ENCODE results near the gene BAZ2B. TPM values are rescaled to one million over a fixed set of nuclear protein-coding genes. Genes with fewer than 3 reads are reported as not detected.

BAZ2B gene
- total RNA-seq, 1 donor from 2014 or later = 37.8 TPM

DNA sequence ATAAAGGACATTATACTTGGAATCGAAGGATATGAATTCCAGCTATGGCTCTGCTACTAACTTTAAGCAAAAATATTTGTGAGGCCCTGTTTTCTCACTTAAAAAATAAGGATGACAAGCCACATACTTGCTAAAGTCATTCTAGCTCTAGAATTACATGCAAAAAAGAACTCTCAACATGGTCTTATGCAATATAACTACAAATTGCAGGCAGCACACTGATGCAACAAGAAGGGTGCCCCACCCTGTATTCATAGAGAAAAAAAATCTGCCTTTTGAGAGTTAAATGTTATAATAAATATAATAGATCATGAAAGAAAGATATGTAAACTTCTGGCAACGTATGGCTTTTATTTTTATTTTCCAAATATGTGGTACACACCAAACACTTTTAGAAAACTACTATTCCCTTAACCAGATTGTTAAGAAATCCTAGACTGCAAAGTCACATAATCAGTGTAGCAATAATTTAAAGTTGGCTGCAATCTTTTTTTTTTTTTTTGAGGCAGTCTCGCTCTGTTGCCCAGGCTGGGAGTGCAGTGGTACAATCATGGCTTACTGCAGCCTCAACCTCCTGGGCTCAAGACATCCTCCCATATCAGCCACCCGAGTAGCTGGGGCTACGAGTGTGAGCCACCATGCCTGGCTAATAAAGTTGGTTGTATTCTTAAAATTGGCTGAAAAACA lies 289.6 kb downstream of the BAZ2B start:
- Mint-ChIP-seq H3K27ac (ENCODE audit: unreplicated experiment) (peak overlapping the region; percentile 80), H3K27me3 (ENCODE audit: low read depth) (no peaks in the 10 kb centered on the region), H3K4me3 (ENCODE audit: unreplicated experiment) (no peak overlapping the region), H3K4me1 (ENCODE audit: low read depth) (peaks cover 10% of the 10 kb centered on the region), H3K9me3 (ENCODE audit: low read depth) (no peaks in the 10 kb centered on the region), H3K36me3 (ENCODE audit: low read depth) (peaks cover 21% of the 10 kb centered on the region)
- TF ChIP-seq, protein P1, sequence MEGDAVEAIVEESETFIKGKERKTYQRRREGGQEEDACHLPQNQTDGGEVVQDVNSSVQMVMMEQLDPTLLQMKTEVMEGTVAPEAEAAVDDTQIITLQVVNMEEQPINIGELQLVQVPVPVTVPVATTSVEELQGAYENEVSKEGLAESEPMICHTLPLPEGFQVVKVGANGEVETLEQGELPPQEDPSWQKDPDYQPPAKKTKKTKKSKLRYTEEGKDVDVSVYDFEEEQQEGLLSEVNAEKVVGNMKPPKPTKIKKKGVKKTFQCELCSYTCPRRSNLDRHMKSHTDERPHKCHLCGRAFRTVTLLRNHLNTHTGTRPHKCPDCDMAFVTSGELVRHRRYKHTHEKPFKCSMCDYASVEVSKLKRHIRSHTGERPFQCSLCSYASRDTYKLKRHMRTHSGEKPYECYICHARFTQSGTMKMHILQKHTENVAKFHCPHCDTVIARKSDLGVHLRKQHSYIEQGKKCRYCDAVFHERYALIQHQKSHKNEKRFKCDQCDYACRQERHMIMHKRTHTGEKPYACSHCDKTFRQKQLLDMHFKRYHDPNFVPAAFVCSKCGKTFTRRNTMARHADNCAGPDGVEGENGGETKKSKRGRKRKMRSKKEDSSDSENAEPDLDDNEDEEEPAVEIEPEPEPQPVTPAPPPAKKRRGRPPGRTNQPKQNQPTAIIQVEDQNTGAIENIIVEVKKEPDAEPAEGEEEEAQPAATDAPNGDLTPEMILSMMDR (IDR thresholded peaks at IDR 0.05) = no peak
- DNase-seq (ENCODE audit: low spot score) = no peak

DNA sequence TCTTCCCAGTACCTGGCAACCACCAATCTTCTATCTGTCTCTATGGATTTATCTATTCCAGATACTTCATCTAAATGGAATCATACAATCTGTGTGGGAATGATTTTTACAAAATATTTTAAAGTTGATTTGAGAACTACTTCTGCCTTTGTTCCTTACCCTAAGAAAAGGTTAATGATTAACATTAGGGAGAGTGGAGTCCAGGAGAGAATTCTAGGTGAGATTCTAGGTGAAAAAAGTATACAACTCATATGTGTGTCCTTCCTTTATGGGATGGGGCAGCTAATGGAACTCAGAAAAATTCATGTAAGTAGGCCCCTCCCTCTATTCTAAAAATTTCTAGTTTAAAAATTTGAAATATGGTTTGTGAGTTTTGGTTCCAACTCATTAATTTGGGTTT lies 293.9 kb downstream of the BAZ2B start:
- DNase-seq (ENCODE audit: low spot score) = no peak
- TF ChIP-seq, protein P1 (IDR thresholded peaks at IDR 0.05) = no peak
- peaks cover 10% of the 10 kb centered on the region for H3K4me1 Mint-ChIP-seq (ENCODE audit: low read depth)

DNA sequence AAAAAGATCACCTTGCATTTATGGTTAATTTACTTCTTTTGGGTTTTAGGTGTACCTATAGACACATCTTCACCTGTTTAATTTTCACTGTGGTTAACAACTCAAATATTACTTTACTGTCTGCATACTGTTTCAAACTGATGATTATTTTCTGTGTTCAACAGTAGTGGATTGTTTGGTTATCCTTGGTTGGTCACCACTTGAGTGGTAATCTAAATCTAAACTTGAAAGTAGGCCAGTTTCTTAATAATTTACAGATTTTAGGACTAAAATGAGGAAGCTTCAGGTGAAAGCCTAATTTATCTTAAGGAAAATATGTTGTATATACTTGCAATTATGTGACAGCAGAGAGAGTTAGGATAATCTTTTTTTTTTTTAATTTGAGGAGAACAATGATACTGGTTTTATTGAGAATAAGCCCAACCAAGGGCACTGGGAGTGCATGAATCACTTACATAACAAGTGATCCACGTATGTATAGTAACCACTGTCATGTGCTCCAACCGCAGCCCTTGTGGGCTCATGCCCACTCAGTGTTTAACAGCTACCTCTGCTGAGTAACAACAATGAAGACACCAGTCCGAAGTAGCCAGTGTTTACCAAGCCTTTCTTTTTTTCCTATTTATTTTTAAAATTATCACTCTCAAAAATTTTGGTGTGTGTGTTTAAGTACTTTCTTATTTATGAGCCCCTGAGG lies 298.8 kb downstream of the BAZ2B start:
- no peak overlapping the region for H3K4me3 Mint-ChIP-seq (ENCODE audit: unreplicated experiment)
- peaks cover 3% of the 10 kb centered on the region for H3K9me3 Mint-ChIP-seq (ENCODE audit: low read depth)
- no peaks in the 10 kb centered on the region for H3K27me3 Mint-ChIP-seq (ENCODE audit: low read depth)
- no peaks in the 10 kb centered on the region for H3K4me1 Mint-ChIP-seq (ENCODE audit: low read depth)
- no peak for DNase-seq (ENCODE audit: low spot score)
- H3K36me3 Mint-ChIP-seq (ENCODE audit: low read depth) = peaks cover 29% of the 10 kb centered on the region
- H3K27ac Mint-ChIP-seq (ENCODE audit: unreplicated experiment) = no peak overlapping the region
- TF ChIP-seq, protein P1 (IDR thresholded peaks at IDR 0.05) = no peak

More for the DNA sequence above, 293.9 kb downstream of the BAZ2B start:
- H3K27ac Mint-ChIP-seq (ENCODE audit: unreplicated experiment) = no peak overlapping the region
- no peak overlapping the region for H3K4me3 Mint-ChIP-seq (ENCODE audit: unreplicated experiment)
- H3K9me3 Mint-ChIP-seq (ENCODE audit: low read depth) = no peaks in the 10 kb centered on the region
- peaks cover 15% of the 10 kb centered on the region for H3K36me3 Mint-ChIP-seq (ENCODE audit: low read depth)
- H3K27me3 Mint-ChIP-seq (ENCODE audit: low read depth) = no peaks in the 10 kb centered on the region

DNA sequence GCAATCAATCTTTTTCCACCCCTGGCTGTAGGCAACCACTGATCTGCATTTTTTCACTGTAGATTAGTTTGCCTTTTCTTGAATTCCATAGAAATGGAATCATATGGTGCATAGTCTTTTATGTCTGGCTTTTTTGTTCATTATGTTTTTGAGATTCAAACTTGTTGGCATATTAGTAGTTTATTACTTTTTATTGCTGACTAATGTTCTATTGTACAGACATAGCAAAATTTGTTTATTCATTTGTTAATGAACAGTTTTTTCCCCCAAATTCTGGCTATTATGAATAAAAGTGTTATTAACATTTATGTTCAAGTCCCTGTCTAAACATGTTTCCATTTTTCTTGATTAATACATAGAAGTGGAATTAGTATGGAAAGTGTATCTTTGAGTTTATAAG lies 308.4 kb downstream of the BAZ2B start:
- Mint-ChIP-seq H3K36me3 (ENCODE audit: low read depth) (peaks cover 6% of the 10 kb centered on the region), H3K27ac (ENCODE audit: unreplicated experiment) (no peak overlapping the region), H3K27me3 (ENCODE audit: low read depth) (no peaks in the 10 kb centered on the region), H3K9me3 (ENCODE audit: low read depth) (peaks cover 21% of the 10 kb centered on the region), H3K4me3 (ENCODE audit: unreplicated experiment) (no peak overlapping the region), H3K4me1 (ENCODE audit: low read depth) (no peaks in the 10 kb centered on the region)
- DNase-seq (ENCODE audit: low spot score) = no peak
- TF ChIP-seq, protein P1 (IDR thresholded peaks at IDR 0.05) = no peak

DNA sequence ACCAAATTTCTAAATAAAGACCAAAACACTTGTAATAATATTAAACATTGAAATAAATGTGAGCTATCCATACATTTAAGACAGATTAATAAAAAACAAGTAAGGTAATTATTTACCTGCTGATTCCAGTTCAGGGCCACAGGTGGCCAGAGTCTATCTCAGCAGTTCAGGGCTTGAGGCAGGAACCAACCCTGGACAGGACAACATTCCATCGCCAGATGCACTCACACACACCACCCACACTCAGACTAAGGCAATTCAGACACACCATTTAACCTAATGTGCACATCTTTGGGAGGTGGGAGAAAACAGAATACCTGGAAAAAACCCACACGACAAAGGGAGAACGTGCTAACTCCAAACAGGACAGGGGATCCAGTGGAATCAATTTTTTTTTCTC lies 315.8 kb downstream of the BAZ2B start:
- Mint-ChIP-seq H3K4me1 (ENCODE audit: low read depth) (no peaks in the 10 kb centered on the region), H3K4me3 (ENCODE audit: unreplicated experiment) (no peak overlapping the region)

More for the DNA sequence above, 315.8 kb downstream of the BAZ2B start:
- Mint-ChIP-seq H3K27me3 (ENCODE audit: low read depth) (no peaks in the 10 kb centered on the region), H3K27ac (ENCODE audit: unreplicated experiment) (no peak overlapping the region), H3K36me3 (ENCODE audit: low read depth) (peaks cover 5% of the 10 kb centered on the region), H3K9me3 (ENCODE audit: low read depth) (peaks cover 17% of the 10 kb centered on the region)
- DNase-seq (ENCODE audit: low spot score) = no peak
- TF ChIP-seq, protein P1 (IDR thresholded peaks at IDR 0.05) = no peak
